Suprapubic skin (tissue), 4 donors: Measurements from ENCODE around the gene NSMCE3. TPM values are rescaled to one million over a fixed set of nuclear protein-coding genes. Genes with fewer than 3 reads are reported as not detected.

Experiments
- DNase-seq, 2 donors: peaks; one replicate each; pipeline ENCODE4 v3.0.0-alpha.2; 2019; ENCODE audit warnings: low spot score in 2 of 2
- H3K27ac ChIP-seq: fragments of 200-600 bp; sonication (generic); one replicate; pipeline ENCODE4 v1.5.1; 2019
- H3K27me3 ChIP-seq: fragments of 200-600 bp; sonication (generic); one replicate; pipeline ENCODE4 v1.5.1; 2019
- H3K36me3 ChIP-seq: fragments of 200-600 bp; sonication (generic); one replicate; pipeline ENCODE4 v1.5.1; 2019
- H3K4me1 ChIP-seq: fragments of 200-600 bp; sonication (generic); one replicate; pipeline ENCODE4 v1.5.1; 2019
- H3K4me3 ChIP-seq: fragments of 200-600 bp; sonication (generic); one replicate; pipeline ENCODE4 v1.5.1; 2019; ENCODE audit warnings: mild to moderate bottlenecking
- H3K9me3 ChIP-seq: fragments of 200-600 bp; sonication (generic); one replicate; pipeline ENCODE4 v1.5.1; 2019
- CTCF ChIP-seq, 2 donors: fragments of 200-600 bp in 1 of 2; fragments of 450-650 bp in 1 of 2; sonication (generic) in 1 of 2; IDR thresholded peaks; one replicate each; pipeline ENCODE4 v1.5.1; 2016 to 2019; ENCODE audit warnings: antibody characterized with exemption in 2 of 2, mild to moderate bottlenecking in 1 of 2, moderate library complexity in 1 of 2
- EP300 ChIP-seq: sonication (generic); formaldehyde crosslinking; IDR thresholded peaks from one replicate; pipeline ENCODE4 v1.6.1; 2017; ENCODE audit warnings: antibody characterized with exemption
- POLR2A ChIP-seq, 2 donors: fragments of 450-650 bp; IDR thresholded peaks; one replicate each; pipeline ENCODE4 v1.6.1; 2017; ENCODE audit warnings: antibody characterized with exemption in 2 of 2, mild to moderate bottlenecking in 2 of 2, moderate library complexity in 2 of 2
- POLR2AphosphoS5 ChIP-seq, 3 donors: sonication (generic); formaldehyde crosslinking; IDR thresholded peaks; one replicate each; pipeline ENCODE4 v1.6.1; 2017; ENCODE audit warnings: antibody characterized with exemption in 3 of 3
- WGBS: methylation state at CpG from one replicate; pipeline ENCODE4 v1.1.5; 2018; 5-methylcytosine and 5-hydroxymethylcytosine counted together
- total RNA-seq, 4 donors: library from RNA; depleted of rRNA; stranded (reverse); fragments of >200 nt; gene quantifications; one replicate each; pipeline ENCODE4 v1.1.0, GENCODE V29; 2016

Gene NSMCE3
- total RNA-seq, 4 donors from 2014 or later: 4.5 to 7.9 (median 6.1) TPM

GRCh38 chr15:29291067-29291845 lies 21.6 kb upstream of the NSMCE3 start:
- TF ChIP-seq CTCF (IDR thresholded peaks at IDR 0.05) (no peak), POLR2AphosphoS5 (IDR thresholded peaks at IDR 0.05) (no peak), POLR2A (IDR thresholded peaks at IDR 0.05) (no peak), EP300 (no peak)
- Histone ChIP-seq H3K4me3 (no peak overlapping the region), H3K9me3 (no peaks in the 10 kb centered on the region), H3K27ac (no peak overlapping the region), H3K27me3 (peaks cover 5% of the 10 kb centered on the region), H3K4me1 (no peaks in the 10 kb centered on the region), H3K36me3 (no peaks in the 10 kb centered on the region)
- WGBS: 64% methylated on average over 5 of the region's 5 CpGs
- DNase-seq: no peak

- 89% methylated on average over 3 of the region's 3 CpGs for WGBS
- TF ChIP-seq POLR2AphosphoS5 (IDR thresholded peaks at IDR 0.05) (no peak), POLR2A (IDR thresholded peaks at IDR 0.05) (no peak), CTCF (IDR thresholded peaks at IDR 0.05) (no peak), EP300 (no peak)
- no peak overlapping the region for H3K27ac ChIP-seq
Observed at GRCh38 chr15:29289173-29289572, 19.6 kb upstream of the NSMCE3 start.

GRCh38 chr15:29285386-29285785 lies 15.8 kb upstream of the NSMCE3 start:
- H3K36me3 ChIP-seq: no peaks in the 10 kb centered on the region
- H3K9me3 ChIP-seq: no peaks in the 10 kb centered on the region
- H3K27ac ChIP-seq: no peak overlapping the region
- no peaks in the 10 kb centered on the region for H3K4me1 ChIP-seq
- H3K27me3 ChIP-seq: peaks cover 12% of the 10 kb centered on the region
- DNase-seq: no peak
- no peak for TF ChIP-seq POLR2A (IDR thresholded peaks at IDR 0.05)
- no peak overlapping the region for H3K4me3 ChIP-seq

More at GRCh38 chr15:29289173-29289572, 19.6 kb upstream of the NSMCE3 start:
- no peak for DNase-seq
- no peaks in the 10 kb centered on the region for H3K9me3 ChIP-seq
- H3K36me3 ChIP-seq: no peaks in the 10 kb centered on the region
- peaks cover 5% of the 10 kb centered on the region for H3K27me3 ChIP-seq
- no peaks in the 10 kb centered on the region for H3K4me1 ChIP-seq
- H3K4me3 ChIP-seq: no peak overlapping the region

DNA sequence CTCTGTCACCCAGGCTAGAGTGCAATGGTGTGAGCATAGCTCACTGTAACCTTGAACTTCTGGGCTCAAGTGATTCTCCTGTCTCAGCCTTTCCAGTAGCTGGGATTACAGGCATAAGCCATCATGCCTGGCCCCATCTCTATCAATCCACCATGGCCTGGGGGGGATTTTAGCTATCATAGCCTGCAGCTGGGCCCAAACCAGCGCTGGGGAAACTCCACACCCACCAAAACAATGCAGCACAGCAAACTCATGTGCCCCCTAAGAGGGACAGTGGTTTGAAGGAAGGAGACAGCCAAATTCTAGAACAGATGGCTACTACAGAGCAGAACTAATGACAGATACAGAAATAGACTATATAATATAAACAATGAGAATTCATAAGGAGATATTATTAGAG lies 13.8 kb upstream of the NSMCE3 start:
- Histone ChIP-seq H3K4me1 (no peaks in the 10 kb centered on the region), H3K4me3 (no peak overlapping the region), H3K36me3 (no peaks in the 10 kb centered on the region), H3K27me3 (peaks cover 9% of the 10 kb centered on the region), H3K27ac (no peak overlapping the region), H3K9me3 (no peaks in the 10 kb centered on the region)
- no peak for DNase-seq
- no peak for TF ChIP-seq CTCF (IDR thresholded peaks at IDR 0.05)
- no peak for TF ChIP-seq EP300
- no peak for TF ChIP-seq POLR2A (IDR thresholded peaks at IDR 0.05)
- no peak for TF ChIP-seq POLR2AphosphoS5 (IDR thresholded peaks at IDR 0.05)
- 58% methylated on average over 1 of the region's 1 CpG for WGBS

DNA sequence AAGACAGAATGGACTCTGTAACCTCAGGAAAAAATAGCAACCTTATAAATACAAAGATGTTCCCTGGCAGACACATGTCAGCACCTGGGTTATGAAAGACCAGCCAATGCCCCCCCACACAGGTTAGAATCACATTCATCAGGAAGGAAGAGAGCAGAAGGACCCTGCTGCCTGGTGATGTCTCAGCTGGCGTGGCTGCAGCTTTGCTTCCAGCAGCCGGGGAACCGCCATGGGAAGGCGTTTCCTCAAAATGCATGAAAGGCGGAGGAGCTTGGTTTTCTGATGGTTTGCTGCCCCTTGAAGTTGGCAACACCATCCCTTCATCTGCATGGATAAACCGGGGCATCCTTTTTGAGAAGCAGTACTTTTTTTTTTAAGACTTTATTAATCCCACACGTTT lies 10.9 kb upstream of the NSMCE3 start:
- TF ChIP-seq POLR2AphosphoS5 (IDR thresholded peaks at IDR 0.05): no peak
- TF ChIP-seq POLR2A (IDR thresholded peaks at IDR 0.05): no peak
- TF ChIP-seq CTCF (IDR thresholded peaks at IDR 0.05): no peak
- TF ChIP-seq EP300: no peak
- no peak for DNase-seq
- WGBS: 62% methylated on average over 7 of the region's 7 CpGs
- H3K9me3 ChIP-seq: no peaks in the 10 kb centered on the region
- no peak overlapping the region for H3K27ac ChIP-seq
- no peak overlapping the region for H3K4me3 ChIP-seq
- no peaks in the 10 kb centered on the region for H3K4me1 ChIP-seq
- no peaks in the 10 kb centered on the region for H3K36me3 ChIP-seq
- peaks cover 9% of the 10 kb centered on the region for H3K27me3 ChIP-seq
